HG03066 (cell line): ENCODE results near the gene PSMD1.
"Not testable (repeated sequence)": the region's sequence is repeated elsewhere in the genome, so short reads cannot be mapped to it uniquely, and the experiment has no call there.

ENCODE experiments used
- ATAC-seq: cut with Tn5 transposase; IDR thresholded peaks from one replicate; pipeline ENCODE4 v1.9.1; 2021; ENCODE audit warnings: low read depth; ENCODE audit not compliant: unreplicated experiment

PSMD1 gene

DNA sequence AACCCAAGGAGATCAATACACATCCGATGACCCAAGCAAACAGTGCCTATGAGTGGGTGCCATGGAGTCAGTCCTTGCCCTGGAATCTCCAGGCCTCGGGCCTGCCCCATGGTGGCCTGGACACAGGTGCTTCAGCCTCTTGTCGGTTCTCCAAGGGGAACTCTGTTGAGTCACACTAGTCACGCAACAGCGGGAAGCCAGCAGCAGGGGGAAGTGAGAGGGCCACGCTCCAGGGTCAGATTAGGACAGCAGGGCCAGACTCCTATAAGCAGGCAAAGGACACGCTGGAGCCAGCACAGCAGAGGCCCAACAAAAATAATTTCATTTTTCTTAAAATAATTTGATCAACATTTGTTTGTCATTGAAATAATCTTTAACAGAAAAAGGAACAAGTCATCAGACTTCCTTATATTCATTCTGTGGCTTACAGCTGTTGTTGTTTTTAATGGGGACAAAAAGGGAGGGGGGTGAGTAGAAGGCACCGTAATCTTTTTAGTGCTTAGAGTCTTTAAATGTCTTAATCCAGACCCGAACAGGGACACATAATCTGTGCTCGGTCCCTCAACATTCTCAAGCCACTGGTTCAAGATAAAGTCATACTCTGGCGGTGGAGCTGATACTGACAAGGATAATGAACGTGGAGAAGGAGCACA is 125.3 kb downstream of the PSMD1 start:
- peak; percentile 58 for ATAC-seq

DNA sequence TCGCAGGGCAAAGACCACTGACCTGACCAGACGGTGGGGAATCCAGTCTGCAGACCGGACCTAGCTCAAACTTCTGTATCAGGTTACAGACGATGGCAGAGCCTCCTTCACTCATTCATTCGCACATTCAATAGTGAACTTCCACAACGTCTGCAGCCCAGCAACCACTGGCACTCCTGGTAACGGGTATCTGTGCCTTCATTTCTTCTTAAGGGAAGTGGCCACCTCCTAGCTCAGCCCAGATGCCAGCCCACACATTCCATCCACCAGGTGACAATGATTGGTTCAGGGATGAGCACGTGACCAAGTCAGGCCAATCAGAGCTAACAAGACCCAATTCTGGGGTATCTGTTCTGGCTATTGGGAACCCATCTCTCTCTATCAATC is 125.8 kb downstream of the PSMD1 start:
- no peak for ATAC-seq

DNA sequence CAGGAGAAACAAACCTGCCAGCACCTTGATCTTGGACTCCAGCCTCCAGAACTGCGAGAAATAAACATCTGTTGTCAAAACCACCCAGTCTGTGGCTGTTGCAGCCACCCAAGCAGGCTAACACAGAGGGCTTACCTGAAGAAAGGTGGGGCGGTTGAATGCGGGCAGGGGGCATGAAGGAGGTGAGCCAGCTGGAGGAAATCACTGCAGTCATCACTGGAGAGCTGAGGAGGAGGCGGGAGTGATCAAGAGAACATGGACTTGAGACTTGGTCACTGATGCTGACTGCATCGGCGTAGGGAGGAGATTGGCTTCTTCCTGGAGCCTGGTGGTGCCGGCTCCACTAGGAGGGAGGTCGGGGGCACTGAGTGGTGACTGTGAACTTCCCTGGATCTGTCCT is 127.2 kb downstream of the PSMD1 start:
- no peak for ATAC-seq

DNA sequence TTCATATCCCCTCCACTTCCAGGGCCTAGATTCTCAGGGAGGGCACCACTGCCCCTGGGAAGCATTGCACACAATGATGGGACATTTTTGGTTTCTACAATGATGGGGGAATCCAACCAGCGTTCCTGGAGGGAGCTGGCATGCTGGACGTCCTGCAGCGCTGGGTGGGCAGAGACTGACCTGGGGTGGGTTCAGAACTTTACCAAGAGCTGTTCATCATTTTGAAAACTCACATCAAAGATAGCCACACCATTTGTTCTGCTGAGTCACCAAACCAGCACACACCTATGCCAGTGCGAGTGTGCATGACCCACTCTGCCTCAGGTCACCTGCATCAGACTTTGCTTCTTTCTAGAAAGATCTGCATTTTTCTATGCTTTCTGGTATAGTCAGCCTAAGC is 127.7 kb downstream of the PSMD1 start:
- no peak for ATAC-seq

DNA sequence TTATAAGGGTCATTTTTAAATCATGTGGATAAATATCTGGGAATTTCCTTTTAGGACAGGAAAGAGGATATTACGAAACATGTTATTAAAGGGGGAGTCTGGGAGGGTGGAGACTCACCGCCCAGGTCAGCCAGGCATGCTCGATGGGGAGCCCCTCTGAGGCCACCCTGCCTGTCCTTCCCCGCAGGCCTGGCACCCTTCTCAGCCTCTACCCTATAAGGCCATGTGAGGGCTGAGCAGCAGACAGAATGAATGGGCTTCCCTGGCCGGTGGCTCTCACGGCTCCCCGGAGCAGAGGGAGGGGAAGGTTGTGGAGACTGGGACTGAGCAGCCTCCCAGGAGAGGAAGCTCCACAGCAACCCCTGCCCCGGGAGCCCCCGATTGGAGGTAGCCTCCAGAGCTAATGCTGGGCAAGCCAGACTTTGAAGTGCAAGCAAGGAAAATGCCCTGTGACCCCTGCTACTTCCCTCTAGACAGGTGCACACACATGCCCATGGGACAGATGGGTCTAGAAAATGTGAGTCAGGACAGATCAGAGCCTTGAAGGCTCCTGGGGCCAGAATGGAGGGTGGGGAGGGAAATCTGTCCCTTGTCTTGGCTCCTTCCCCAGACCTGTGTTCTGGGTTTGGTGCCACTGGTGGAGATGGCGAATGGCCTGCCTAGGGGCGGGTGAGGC is 128.5 kb downstream of the PSMD1 start:
- ATAC-seq, result no peak

DNA sequence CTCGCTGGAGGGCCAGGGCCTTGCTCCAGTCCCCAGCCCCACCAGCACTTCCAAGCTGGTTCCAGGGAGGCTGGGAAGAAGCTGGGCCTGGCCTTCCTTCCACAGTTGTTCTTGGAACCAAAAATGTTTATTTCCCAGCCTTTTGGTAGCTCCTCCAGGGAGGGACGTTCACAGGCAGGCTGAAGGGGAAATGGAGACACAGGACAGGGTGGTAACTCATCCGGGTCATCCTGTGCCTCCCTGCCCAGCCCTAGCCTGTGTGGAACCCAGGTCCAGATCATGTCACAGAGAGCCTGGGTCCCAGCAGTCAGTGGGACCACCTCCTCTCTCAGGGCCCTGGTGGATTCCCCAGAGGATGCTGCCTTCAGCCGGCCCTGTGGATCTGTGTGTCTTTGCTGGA is 129.2 kb downstream of the PSMD1 start:
- ATAC-seq, result no peak

DNA sequence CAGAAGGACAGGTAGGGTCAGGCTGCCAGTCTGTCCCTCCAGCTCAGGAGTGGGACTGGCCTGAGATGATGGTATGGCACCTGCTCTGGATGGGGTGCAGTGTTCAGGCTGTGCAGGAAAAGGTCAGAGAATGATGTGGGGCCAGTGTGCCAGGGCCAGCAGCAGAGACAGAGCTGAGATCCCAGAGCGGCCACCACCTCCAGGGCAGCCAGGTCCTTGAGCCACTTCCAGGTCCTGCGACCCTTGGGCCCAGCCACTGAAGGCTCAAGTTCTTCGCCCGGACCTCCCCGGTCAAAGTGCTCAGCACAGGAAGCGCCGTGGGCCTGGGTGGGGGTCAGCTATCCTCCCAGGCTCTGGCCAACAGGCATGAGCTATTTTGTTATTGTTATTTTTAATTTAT is 129.7 kb downstream of the PSMD1 start:
- ATAC-seq, result no peak

DNA sequence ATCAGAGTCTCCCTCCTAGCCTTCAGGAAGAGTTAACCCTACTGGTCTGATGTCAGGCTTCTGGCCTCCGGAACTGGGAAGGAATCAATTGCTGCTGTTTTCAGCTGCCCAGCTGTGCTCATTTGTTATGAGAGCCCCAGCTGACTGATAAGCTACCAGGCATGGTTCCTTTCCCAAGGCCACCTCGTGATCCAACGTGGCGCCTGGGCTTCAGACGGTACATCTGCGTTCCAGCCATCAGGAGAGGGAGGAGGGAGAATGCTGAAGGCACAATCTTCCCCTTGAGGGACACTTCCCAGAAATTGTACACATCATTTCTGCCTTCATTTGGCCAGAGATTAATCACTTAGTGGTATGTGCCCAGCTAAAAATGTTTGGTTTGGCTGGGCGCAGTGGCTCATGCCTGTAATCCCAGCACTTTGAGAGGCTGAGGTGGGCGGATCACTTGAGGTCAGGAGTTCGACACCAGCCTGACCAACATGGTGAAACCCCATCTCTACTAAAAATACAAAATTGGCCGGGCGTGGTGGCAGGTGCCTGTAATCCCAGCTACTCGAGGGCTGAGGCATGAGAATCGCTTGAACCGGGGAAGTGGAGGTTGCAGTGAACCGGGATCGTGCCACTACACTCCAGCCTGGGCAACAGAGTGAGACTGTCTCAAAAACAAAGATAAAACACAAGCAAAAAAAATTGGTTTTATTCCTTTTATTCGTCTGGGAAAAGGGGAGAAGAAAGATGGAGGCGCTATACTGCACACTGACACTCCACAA is 131.3 kb downstream of the PSMD1 start:
- ATAC-seq, result no peak

DNA sequence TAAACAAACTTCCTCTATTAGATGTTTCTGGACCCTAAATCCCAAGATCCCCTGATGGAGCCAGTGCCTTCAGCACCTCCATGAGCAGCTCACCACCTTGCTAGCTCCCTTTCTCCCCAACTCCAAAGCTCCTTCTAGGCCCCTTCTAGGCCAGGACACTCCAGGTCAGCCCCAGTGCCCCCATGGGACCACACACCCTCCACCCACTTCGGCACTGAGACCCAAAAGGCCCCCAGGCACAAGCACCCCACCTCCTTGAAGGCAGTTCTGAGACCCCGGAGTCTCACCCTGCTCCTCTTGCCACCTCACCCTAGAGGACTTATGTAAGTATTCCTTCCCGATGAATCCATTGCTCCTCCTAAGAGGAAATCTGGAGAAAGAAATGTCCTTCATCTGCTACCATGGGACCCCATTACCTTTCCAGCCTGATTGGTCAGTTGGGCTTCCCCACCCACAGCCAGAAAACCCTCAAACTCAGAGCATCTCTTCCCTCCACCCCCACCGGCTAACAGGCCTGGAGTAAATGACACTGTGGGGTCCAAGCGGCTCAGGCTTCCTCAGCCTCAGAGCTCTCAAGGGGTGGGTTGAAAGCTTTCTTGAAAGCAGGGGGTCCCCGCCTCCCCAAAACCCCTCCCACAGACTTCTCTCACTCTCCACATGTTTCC is 132.0 kb downstream of the PSMD1 start:
- ATAC-seq, result no peak

DNA sequence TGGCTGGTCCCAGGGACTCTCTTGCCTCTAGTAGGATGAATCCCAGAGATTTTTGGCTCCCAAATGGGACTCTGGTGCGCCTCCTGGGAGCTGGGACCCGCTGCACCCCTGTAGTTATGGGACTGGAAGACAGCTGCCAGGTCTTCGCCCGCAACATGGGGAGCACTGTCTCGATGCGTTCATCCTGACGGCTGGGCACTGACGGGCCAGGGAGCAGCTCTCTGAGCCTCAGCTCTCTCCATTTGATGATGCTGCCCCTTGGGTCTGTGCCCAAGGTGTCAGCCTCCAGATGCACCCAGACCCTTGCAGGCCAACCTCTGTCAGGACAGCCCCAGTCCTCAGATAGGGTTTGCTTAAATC is 132.5 kb downstream of the PSMD1 start:
- no peak for ATAC-seq

DNA sequence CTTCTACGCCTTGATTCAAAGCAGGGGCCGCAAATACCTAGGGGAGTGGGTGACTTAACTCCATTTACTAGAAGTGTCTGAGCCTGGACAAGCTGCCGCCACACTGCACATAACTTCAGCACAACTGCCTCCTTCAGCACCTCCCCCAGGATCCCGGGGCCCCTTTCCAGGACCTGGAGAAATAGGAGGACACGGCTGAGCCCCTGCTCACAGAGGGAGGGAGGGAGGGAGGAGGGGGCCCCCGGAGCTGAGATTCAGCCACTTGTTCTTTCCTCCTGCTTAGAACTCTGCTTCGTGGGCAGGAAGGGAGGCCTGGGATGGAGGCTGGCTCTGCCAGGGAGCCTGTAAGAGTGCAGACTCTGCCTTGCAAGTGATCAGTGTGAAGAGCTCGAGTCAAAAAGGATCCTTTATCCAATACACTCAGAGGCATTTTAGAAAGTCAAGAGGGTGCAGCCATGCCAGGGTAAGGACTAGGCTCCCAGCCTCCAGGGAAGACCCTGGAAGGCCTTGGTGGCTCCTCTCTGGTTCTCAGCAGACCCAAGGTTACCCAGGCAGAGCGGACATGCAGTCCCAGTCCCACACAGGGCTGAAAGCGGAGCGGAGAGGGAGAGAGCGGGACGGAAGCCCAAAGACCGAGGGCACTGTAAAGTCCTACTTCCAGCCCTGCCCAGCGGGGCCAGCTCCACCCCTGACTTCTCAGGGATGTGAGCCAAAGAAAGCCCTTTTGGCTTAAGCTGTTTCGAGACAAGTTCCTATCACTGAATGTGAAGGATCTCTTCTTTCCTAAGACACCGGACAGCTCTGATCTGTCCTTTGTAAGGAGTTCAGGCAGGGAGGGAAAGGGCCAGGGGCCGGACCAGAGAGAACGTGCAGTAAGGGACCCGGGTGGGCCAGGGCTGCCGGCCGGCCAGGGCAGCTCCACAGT is 133.2 kb downstream of the PSMD1 start:
- ATAC-seq, result no peak

DNA sequence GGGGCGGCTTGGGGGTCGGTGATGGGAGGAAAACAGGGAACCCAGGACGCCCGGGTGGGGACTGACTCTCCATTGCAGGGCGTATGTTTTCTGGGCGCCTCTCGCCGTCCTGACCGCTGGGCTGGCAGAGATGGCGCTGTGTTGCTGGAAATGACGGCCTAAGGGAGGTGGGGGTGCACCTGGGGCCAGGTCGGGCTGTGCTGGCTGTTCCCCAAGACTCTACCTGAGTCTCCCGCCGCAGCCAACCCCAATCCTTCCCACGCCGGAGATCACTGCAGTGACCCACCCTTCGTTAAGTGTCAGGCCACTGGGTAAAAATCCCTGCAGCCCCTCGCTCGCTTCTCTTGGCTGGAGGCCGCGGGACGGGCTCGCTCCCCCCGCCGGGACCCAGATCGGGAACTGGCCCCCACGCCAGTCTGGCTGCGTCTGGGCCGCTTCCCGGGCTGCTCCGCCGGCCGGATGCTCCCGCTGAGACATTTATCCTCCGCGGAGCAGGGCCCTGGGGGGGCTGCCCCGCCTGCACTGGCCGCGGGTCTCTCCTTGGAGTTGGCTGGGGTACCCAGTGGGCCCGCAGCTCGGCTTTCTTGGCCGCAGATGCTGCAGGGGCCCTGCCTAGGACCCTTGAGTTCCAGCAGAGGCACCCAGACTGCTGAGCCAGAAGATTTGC is 134.0 kb downstream of the PSMD1 start:
- no peak for ATAC-seq

DNA sequence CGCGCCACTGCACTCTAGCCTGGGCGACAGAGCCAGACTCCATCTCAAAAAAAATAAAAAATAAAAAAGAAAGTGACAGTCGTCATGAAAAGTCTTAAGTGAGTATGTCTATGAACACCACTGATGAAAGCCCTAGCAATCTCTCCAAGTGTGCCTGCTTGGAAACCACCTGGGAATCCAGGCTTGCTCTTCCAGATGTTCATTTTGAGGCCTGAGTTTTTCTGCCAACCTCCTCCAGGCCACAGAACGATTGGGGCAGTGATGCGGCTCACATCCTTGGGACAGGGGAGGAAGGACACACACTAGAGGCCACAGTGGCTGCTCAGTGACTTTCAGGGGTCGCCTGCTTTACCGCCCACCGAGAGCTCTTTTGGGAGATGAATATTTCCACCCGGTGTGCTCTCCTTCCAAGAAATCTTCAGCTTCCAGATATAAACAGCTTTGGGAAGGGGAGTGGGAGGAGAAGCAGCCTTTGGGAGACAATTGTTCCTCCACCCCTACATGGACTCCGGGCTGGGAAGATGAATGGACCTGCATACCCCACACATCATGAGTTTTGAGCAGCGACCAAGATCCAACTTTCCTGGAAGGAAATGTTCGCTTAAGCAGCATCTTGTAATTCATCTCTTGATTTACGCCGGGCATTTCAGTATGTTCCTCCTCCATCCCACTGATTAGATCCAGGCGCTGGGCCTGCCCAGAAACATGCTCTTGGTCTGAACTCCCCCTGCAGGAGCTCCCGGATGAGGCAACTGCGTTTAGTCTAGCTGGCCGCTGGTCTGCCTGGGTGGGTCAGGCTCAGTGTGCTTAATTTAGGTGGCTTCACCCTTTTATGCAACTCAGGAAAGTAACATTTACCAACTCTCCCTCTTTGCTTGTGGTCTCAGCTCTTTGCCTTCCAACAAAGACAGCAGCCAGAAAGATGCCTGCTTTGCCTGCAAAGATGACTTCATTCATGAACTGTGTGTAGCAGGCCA is 135.5 kb downstream of the PSMD1 start:
- ATAC-seq, result no peak

DNA sequence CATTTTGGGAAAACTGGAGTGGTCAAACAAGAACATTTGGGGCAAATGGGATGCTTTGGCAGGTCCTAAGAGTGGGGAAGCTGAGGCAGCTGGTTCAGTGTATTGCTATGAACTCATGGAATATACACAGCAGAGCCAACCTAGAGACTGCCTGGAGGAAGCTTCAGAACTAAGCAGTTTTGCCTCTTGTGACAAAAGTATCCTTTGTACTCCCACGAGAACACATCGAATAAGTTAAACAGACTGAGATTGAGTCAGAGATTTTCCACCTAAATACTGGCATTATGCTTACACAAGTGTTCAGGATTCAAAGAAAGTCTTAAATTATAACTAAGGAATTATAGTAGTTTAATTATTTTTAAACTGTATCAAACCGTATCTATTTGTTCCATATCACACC is 136.5 kb downstream of the PSMD1 start:
- ATAC-seq, result no peak

DNA sequence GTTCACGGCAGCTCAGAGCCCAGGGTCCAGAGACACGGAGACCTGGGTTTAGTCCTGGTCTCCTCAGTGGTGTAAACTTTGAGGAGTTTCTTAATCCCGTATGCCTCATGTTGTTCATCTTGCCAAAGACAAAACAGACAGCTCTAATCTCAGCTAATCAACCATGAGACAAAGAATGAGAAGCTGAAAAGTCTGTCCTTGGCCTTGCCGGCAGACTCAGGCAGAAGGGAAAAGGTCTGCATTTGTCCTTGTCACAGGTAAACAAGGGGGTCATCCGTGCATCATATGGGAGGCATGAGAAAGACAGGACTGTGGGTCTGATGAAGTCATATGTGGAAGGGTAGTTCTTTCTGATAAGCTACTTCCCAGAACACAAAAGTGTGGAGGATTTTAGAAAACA is 139.9 kb downstream of the PSMD1 start:
- ATAC-seq, result no peak

DNA sequence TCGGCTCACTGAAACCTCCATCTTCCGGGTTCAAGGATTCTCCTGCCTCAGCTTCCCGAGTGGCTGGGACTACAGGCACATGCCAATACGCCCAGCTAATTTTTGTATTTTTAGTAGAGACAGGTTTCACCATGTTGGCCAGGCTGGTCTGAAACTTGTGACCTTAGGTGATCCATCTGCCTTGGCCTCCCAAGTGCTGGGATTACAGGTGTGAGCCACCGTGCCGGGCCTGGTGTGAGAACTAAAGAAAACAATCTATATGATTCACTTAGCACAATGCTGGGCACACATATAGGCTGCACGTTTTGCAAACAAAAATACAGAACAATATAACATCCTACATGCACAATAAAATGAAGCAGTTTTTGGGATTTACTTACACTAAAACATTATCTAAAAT is 140.5 kb downstream of the PSMD1 start:
- ATAC-seq, result not testable (repeated sequence)

DNA sequence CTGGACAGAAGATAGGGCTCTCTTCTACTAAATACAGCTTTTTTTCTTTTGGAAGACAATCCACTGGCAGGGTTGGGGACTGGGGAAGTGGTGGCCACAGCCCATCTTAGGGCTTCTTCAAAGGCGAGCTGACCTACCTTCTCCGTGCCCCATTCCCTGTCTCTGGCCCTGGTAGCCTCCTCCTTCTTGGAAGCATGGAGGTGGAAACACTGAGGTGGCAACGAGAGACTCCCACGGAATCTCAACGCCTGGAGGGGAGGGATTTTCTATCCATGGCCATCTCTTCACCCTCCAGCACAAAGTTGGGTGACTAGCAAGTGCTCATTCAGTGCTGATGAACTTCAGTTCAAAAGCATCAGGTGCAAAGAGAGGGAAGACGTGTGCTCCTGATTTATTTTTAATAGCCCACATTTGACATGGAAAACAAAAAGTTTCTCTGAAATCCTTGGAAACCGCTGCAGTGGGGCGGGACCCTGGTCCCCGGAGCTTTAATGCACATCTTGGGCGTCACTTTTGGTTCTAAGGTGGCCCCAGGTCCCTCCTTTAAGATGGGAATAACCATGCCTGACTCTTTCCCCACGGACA is 141.1 kb downstream of the PSMD1 start:
- no peak for ATAC-seq
